ENCODE measurements around the gene SPATS2L.

DNA sequence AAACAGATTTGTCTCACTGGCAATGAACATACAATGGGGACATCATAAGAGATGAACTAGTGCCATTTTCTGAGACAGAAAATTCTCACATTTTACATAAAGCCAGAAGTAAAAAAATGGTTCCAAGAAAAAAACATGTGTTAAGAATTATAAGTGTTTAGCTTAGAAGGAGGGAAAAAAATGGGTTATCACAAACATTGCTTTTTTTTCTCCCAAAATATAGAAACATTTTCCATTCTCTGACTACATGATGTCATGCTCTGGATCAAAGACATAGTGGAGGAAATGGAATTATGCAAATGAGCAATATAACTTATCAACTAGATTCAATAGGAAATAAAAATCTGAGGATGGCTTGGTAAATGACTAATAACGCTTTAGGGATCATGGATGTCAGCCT, 49.8 kb downstream of the SPATS2L start:
- TF ChIP-seq EP300 (IDR thresholded peaks at IDR 0.05) (no peak), POLR2A (IDR thresholded peaks at IDR 0.05; ENCODE audit: low read depth) (no peak)

All from esophagus muscularis mucosa (tissue), 2 donors.